ENCODE measurements around the gene SPIB. TPM values are rescaled to one million over a fixed set of nuclear protein-coding genes. Genes with fewer than 3 reads are reported as not detected.

The SPIB gene
- total and polyA plus RNA-seq, 2 experiments from 2014 or later = 12.6 to 17.5 TPM

- Histone ChIP-seq H2AFZ (peak overlapping the region; percentile 80), H3K9me2 (ENCODE audit: insufficient read depth) (no peaks in the 10 kb centered on the region), H3F3A (replicated peaks; ENCODE audit: low read depth) (peaks cover 20% of the 10 kb centered on the region; the same call in 1 of the 2 replicates), H3K27ac (ENCODE audit: low read depth) (no peak overlapping the region), H3K4me2 (peak overlapping the region; percentile 79), H3K36me3 (ENCODE audit: insufficient read depth) (no peaks in the 10 kb centered on the region), H3K4me1 (ENCODE audit: insufficient read depth) (peaks cover 25% of the 10 kb centered on the region), H3K79me2 (replicated peaks; ENCODE audit: insufficient read depth) (no peaks in the 10 kb centered on the region), H4K20me1 (replicated peaks; ENCODE audit: insufficient read depth) (no peaks in the 10 kb centered on the region; the same call in 1 of the 2 replicates), H3K4me3 (peak overlapping the region; percentile 57), H3K27me3 (ENCODE audit: insufficient read depth) (peaks cover 26% of the 10 kb centered on the region)
- Mint-ChIP-seq H3K36me3 (ENCODE audit: low read depth) (peaks cover 15% of the 10 kb centered on the region), H3K27ac (no peak overlapping the region), H3K9me3 (no peaks in the 10 kb centered on the region; the same call in 2 of the 3 replicates), H3K4me3 (no peak overlapping the region; the same call in 2 of the 3 replicates), H3K4me1 (peaks cover 16% of the 10 kb centered on the region), H3K27me3 (ENCODE audit: insufficient read depth, low read depth, poor library complexity) (peaks cover 12% of the 10 kb centered on the region)
- ATAC-seq (peak; percentile 27), DNase-seq (ENCODE audit: low spot score) (peak; percentile 91)
- TF ChIP-seq CTCF (conservative IDR thresholded peaks at IDR 0.05; ENCODE audit: low read depth in 2 of 2) (peak in 1 of 2 experiments; percentile 14; a peak in 1 of 4 replicates), POLR2AphosphoS5 (IDR thresholded peaks at IDR 0.05; ENCODE audit: low read depth) (peak; percentile 42), REST (IDR thresholded peaks at IDR 0.05; ENCODE audit: unreplicated experiment) (no peak)
These were observed 9.3 kb downstream of the SPIB start for GRCh38 chr19:50427997-50428425.

- H3K27me3 ChIP-seq (ENCODE audit: insufficient read depth) = peaks cover 26% of the 10 kb centered on the region
- no peaks in the 10 kb centered on the region for H3K79me2 ChIP-seq (replicated peaks; ENCODE audit: insufficient read depth)
- no peak overlapping the region for H3K4me3 ChIP-seq
- Mint-ChIP-seq H3K4me1 (peaks cover 19% of the 10 kb centered on the region), H3K27me3 (ENCODE audit: insufficient read depth, low read depth, poor library complexity) (peaks cover 19% of the 10 kb centered on the region), H3K27ac (no peak overlapping the region), H3K36me3 (ENCODE audit: low read depth) (peaks cover 9% of the 10 kb centered on the region), H3K9me3 (no peaks in the 10 kb centered on the region; the same call in 2 of the 3 replicates), H3K4me3 (no peak overlapping the region)
- H3K9me2 ChIP-seq (ENCODE audit: insufficient read depth) = no peaks in the 10 kb centered on the region
- no peak overlapping the region for H2AFZ ChIP-seq
- H3K4me2 ChIP-seq = peak overlapping the region; percentile 79
- H3K4me1 ChIP-seq (ENCODE audit: insufficient read depth) = peaks cover 29% of the 10 kb centered on the region
- no peaks in the 10 kb centered on the region; the same call in 1 of the 2 replicates for H4K20me1 ChIP-seq (replicated peaks; ENCODE audit: insufficient read depth)
- no peak for TF ChIP-seq EZH2 (IDR thresholded peaks at IDR 0.05; ENCODE audit: low read depth, unreplicated experiment)
- DNase-seq (ENCODE audit: low spot score) = no peak
- H3F3A ChIP-seq (replicated peaks; ENCODE audit: low read depth) = peaks cover 20% of the 10 kb centered on the region; the same call in 1 of the 2 replicates
- ATAC-seq = no peak
- H3K36me3 ChIP-seq (ENCODE audit: insufficient read depth) = no peaks in the 10 kb centered on the region
- H3K27ac ChIP-seq (ENCODE audit: low read depth) = no peak overlapping the region
These were observed 10.2 kb downstream of the SPIB start for GRCh38 chr19:50428772-50429463.
